ENCODE results near the gene BCAP29.

The BCAP29 gene

DNA sequence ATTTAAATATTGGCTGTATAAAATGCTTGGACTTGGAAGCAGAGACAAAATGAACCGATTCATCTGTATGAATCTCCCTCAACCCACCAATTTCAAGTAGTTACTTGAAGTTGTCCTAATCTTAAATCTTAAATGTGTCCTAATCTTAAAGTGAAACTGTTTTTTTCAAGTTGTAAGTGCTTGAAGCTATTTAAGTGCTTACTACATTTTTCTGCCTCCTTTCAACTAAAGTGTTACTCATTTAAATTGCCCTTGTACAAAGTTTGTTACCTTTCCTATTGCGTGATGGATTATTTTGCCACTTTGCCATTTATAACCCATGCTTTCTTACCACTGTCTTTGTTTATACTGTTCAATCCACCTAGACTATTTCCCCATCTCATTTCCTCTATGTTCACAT lies 2.8 kb downstream of the BCAP29 start:
- no peak overlapping the region for H3K4me3 ChIP-seq (replicated peaks; ENCODE audit: low read depth, low read length)
- DNase-seq (ENCODE audit: low read depth): no peak
- TF ChIP-seq, protein P1, sequence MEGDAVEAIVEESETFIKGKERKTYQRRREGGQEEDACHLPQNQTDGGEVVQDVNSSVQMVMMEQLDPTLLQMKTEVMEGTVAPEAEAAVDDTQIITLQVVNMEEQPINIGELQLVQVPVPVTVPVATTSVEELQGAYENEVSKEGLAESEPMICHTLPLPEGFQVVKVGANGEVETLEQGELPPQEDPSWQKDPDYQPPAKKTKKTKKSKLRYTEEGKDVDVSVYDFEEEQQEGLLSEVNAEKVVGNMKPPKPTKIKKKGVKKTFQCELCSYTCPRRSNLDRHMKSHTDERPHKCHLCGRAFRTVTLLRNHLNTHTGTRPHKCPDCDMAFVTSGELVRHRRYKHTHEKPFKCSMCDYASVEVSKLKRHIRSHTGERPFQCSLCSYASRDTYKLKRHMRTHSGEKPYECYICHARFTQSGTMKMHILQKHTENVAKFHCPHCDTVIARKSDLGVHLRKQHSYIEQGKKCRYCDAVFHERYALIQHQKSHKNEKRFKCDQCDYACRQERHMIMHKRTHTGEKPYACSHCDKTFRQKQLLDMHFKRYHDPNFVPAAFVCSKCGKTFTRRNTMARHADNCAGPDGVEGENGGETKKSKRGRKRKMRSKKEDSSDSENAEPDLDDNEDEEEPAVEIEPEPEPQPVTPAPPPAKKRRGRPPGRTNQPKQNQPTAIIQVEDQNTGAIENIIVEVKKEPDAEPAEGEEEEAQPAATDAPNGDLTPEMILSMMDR (IDR thresholded peaks at IDR 0.05; ENCODE audit: low read length, missing control alignments): no peak

DNA sequence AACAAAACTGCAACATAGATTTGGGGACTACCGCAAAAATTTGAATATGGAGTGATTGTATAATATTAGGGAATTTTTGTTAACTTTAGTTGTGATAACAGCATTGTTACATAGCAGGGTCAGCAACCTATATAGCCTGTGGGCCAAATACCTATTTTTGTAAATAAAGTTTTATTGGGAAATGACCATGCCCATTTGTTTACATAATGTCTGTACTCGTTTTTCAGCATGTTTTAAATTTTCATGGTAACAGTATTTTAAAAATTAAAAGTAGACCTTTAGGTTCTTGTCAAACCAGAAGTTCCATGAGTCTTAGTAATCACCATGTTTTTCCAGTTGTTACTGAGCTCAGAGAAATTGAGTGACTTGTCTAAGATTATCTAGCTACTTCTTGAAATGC lies 4.7 kb downstream of the BCAP29 start:
- H3K4me3 ChIP-seq (replicated peaks; ENCODE audit: low read depth, low read length): no peak overlapping the region
- no peak for DNase-seq (ENCODE audit: low read depth)
- TF ChIP-seq, protein P1 (IDR thresholded peaks at IDR 0.05; ENCODE audit: low read length, missing control alignments): no peak

DNA sequence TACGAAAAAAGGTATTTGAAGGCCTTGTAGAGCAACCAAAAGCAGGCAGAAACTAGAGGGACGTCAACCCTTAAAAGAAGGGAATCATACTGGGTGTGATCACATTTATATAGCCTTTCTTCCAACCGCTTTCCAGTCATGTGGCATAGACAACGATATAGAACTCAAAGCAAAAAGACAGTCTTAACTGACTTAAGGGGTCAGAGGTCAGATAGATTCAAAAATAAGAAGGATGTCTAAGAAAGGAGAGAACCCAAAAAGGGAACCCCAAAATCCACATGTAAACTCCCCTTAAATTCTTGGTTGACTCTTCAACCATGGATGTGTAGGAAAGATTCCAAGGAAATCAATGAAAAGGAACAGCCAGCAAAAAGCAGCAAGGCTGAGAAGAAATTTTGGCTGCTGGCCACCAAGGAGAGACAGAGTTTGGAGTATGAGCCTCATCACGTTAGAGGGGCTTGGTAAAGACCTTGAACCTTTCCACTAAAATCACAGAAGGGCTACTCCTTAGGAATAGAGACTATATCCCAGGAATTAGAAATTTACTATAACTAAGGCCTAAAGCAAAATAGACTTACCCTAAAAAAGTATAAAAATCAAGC lies 8.6 kb downstream of the BCAP29 start:
- DNase-seq (ENCODE audit: low read depth): no peak
- TF ChIP-seq, protein P1 (IDR thresholded peaks at IDR 0.05; ENCODE audit: low read length, missing control alignments): no peak
- no peak overlapping the region for H3K4me3 ChIP-seq (replicated peaks; ENCODE audit: low read depth, low read length)

DNA sequence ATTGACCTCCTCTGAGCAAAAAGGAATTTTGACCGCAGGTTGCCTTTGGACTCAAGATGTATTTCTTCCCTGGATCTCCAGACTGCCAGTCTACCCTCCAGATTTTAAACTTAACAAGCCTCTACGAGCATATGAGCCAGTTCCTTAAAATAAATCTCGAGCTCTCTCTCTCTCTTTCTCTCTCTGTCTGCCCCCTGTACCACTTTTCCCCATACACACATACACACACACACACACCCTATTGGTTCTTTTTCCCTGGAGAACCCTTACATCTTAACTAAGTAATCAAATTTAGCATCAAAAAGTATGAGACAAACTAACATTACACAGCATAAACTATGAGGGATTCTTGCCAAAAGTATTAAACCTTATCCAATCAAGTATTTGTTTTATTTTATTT lies 11.4 kb downstream of the BCAP29 start:
- no peak for DNase-seq (ENCODE audit: low read depth)
- H3K4me3 ChIP-seq (replicated peaks; ENCODE audit: low read depth, low read length): no peak overlapping the region
- TF ChIP-seq, protein P1 (IDR thresholded peaks at IDR 0.05; ENCODE audit: low read length, missing control alignments): no peak

DNA sequence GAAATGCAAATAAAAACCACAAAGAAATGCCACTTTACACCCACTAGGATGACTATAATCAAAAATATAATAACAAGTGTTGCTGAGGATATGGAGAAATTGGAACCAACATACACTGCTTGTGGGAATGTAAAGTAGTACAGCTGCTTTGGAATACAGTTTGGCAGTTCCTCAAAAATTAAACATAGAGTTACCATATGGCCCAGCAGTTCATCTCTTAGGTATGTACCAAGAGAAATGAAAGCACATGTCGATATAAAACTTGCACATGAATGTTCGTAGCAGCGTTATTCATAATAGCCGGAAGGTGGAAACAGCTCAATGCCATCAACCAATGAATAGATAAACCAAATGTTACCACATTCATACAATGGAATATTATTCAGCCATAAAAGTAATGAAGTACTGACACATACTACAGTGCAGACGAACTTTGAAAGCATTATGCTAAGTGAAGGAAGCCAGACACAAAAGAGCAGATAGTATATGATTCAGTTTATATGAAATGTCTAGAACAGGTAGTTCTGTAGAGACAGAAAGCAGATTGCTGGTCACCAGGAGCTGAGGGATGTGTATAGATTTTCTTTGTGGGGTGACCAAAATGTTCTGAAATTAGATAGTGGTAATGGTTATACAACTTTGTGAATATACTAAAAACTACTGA lies 12.4 kb downstream of the BCAP29 start:
- no peak overlapping the region for H3K4me3 ChIP-seq (replicated peaks; ENCODE audit: low read depth, low read length)
- TF ChIP-seq, protein P1 (IDR thresholded peaks at IDR 0.05; ENCODE audit: low read length, missing control alignments): no peak
- peak; percentile 25 for DNase-seq (ENCODE audit: low read depth)

DNA sequence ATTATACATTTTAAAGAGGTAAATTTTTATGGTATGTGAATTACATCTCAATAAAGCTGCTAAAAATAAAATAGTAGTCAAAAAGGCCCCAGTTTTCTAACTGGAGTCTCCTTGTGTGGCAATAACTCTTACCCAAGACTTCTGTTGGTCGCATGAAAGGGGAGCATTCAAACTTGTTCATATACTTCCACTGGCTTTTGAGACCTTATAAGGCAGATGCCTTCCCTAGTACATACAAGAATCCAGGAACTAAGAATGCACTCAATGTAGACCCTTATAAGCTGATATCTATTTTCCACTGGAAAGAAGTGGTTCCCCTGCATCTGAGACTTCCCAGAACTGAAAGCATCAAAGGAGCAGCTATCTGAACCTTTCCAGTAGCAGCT lies 13.0 kb downstream of the BCAP29 start:
- DNase-seq (ENCODE audit: low read depth): peak; percentile 55
- H3K4me3 ChIP-seq (replicated peaks; ENCODE audit: low read depth, low read length): no peak overlapping the region
- TF ChIP-seq, protein P1 (IDR thresholded peaks at IDR 0.05; ENCODE audit: low read length, missing control alignments): no peak

Data from fibroblast of pulmonary artery (primary cell).